Mononuclear cell (primary cell): Measurements from ENCODE around the gene STK39. TPM values are rescaled to one million over a fixed set of nuclear protein-coding genes. Genes with fewer than 3 reads are reported as not detected.

ENCODE experiments used
- H3K27me3 ChIP-seq: 2 replicates; pipeline ENCODE4 v1.6.0; 2011; ENCODE audit warnings: low read length, control low read depth; ENCODE audit not compliant: insufficient read depth
- H3K4me1 ChIP-seq: 2 replicates; pipeline ENCODE4 v1.5.1; 2011; ENCODE audit warnings: mild to moderate bottlenecking, low read length, control low read depth; ENCODE audit not compliant: insufficient read depth
- H3K4me3 ChIP-seq: 2 replicates; pipeline ENCODE4 v1.5.1; 2011; ENCODE audit warnings: mild to moderate bottlenecking, low read length, moderate library complexity
- H3K9me3 ChIP-seq: 2 replicates; pipeline ENCODE4 v1.5.1; 2011; ENCODE audit warnings: low read depth, mild to moderate bottlenecking, control low read depth, low read length
- total RNA-seq: library from RNA; depleted of rRNA; stranded (reverse); fragments of >200 nt; gene quantifications from one replicate; pipeline ENCODE4 v1.2.3, GENCODE V29; 2012

STK39 gene
- total RNA-seq, 1 donor: 12.6 TPM

GRCh38 chr2:168021800-168022587 lies 225.4 kb downstream of the STK39 start:
- no peaks in the 10 kb centered on the region for H3K27me3 ChIP-seq
- H3K4me1 ChIP-seq: no peaks in the 10 kb centered on the region
- H3K9me3 ChIP-seq: no peaks in the 10 kb centered on the region
- H3K4me3 ChIP-seq: no peak overlapping the region

DNA sequence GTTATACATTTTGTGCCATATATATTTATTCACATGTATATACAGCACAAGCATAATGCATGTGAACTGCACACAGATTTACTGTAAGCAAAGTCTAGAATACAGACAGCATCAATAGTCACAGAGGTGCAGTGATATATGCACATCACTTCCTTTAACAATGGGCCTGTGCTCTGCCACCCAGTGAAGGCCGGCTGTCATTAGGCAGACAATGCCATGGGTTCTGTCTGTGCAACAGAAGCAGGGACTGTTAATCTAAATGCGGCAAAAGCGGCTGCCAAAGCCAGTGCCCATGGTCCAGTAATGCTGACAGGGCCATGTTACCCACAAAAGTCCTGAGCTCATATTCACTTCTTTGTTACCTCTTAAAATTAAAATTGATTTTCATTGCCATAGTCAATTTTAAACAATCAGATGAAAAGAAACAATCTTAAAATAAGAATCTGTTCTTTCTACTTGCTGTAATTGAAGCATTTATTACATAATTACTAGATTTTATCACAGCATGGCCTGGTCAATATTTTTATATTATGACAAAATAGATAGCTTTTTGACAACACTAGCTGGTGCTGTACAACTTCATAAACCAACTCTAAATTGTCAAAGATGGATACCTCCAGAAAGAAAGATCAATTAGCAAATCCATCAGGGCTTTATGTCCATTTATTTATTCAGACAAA lies 232.0 kb downstream of the STK39 start:
- Histone ChIP-seq H3K9me3 (no peaks in the 10 kb centered on the region), H3K4me1 (no peaks in the 10 kb centered on the region), H3K27me3 (no peaks in the 10 kb centered on the region), H3K4me3 (no peak overlapping the region)

GRCh38 chr2:168009900-168010299 lies 237.5 kb downstream of the STK39 start:
- no peaks in the 10 kb centered on the region for H3K9me3 ChIP-seq
- H3K27me3 ChIP-seq: no peaks in the 10 kb centered on the region

DNA sequence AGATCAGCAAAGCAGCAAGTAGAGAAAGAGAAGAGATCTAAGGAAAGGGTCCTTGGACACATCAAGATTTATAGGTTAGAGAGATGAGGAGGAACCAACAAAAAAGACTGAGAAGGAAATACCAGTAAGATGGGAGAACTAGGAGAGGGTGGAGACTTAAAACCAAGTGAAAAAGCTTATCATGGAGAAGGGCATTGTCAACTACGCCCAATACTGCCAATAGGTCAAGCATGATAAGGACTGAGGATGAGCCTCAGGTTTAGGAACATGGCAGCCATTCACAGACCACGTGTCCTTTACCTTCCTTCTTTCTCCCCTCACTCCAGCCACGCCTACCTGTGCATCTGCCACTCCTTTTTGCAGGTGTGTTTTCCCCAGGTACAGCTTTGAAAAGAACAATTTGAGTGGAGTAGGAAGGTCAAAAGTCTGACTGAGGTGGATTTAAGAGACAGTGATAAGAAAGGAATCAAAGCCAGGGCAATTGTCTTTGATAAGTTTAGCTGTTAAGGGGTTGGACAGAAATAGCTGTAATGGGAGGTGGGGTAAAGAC lies 238.7 kb downstream of the STK39 start:
- no peaks in the 10 kb centered on the region for H3K4me1 ChIP-seq
- H3K4me3 ChIP-seq: no peak overlapping the region
- no peaks in the 10 kb centered on the region for H3K27me3 ChIP-seq
- no peaks in the 10 kb centered on the region for H3K9me3 ChIP-seq

More at GRCh38 chr2:168009900-168010299, 237.5 kb downstream of the STK39 start:
- H3K4me3 ChIP-seq: no peak overlapping the region
- H3K4me1 ChIP-seq: no peaks in the 10 kb centered on the region

DNA sequence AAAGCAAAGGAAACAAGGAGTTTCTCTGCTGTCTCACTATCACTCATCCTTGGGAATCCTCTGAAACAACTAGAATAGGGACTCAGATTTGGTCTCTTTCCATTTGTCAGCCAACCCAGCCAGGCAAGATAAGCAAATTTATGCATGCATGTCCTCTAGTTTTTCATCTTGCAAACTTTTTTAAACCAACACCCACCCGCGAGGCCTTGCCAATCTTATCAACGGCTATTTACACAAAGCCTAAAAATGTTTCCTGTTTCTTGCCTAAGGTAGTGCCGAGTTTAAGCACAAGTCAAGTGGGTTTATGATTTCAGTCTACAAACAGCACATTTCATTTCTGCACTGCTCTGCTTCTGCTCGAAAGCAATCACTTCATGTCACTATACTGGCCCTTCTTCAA lies 240.9 kb downstream of the STK39 start:
- H3K4me3 ChIP-seq: no peak overlapping the region

DNA sequence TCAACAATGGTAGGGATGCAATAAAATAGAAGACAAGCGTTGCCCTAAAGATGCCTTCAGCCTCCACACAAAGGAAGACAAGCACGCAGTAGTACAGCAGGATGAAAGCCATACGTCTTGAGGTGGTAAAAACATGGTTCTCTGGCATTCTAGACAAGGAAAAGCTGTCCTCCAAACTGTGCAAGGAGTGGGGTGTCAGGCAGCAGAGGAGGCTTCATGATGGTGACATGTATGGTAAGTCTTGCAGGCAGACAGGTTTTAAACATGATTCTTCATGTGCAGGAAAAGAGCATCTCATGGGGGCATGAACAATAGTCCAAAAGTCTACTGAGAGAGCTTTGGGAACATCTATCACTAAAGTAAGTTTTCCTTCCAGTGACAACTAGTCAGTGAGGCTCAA lies 241.8 kb downstream of the STK39 start:
- Histone ChIP-seq H3K27me3 (no peaks in the 10 kb centered on the region), H3K4me1 (no peaks in the 10 kb centered on the region), H3K9me3 (no peaks in the 10 kb centered on the region), H3K4me3 (no peak overlapping the region)

More for the DNA sequence above, 240.9 kb downstream of the STK39 start:
- Histone ChIP-seq H3K27me3 (no peaks in the 10 kb centered on the region), H3K4me1 (no peaks in the 10 kb centered on the region), H3K9me3 (no peaks in the 10 kb centered on the region)

- no peaks in the 10 kb centered on the region for H3K4me1 ChIP-seq
- no peaks in the 10 kb centered on the region for H3K9me3 ChIP-seq
- no peak overlapping the region for H3K4me3 ChIP-seq
- no peaks in the 10 kb centered on the region for H3K27me3 ChIP-seq
Observed at GRCh38 chr2:168003876-168004275, 243.5 kb downstream of the STK39 start.

- Histone ChIP-seq H3K9me3 (no peaks in the 10 kb centered on the region), H3K4me1 (no peaks in the 10 kb centered on the region), H3K4me3 (no peak overlapping the region), H3K27me3 (no peaks in the 10 kb centered on the region)
Observed at GRCh38 chr2:168002021-168002553, 245.3 kb downstream of the STK39 start.

DNA sequence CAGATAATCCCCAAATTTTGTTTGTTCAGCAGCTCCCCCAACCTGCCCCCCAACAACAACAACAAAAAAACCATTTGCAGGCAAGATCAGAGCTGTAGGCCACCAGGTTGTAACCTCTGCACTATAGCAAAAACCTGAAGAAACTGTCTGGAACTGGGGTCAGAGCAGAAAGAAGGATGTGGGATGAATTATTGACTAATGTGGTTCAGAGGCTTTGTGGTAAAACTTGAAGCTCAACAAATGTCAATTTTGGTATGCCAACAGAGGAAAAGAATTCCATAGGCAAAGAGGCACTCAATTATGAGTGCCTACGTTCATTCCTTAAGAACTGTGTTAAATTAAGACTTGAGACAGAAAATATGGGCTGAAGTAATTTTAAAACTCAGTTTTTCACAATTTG lies 255.1 kb downstream of the STK39 start:
- no peaks in the 10 kb centered on the region for H3K27me3 ChIP-seq
- no peaks in the 10 kb centered on the region for H3K4me1 ChIP-seq
- H3K4me3 ChIP-seq: no peak overlapping the region
- H3K9me3 ChIP-seq: no peaks in the 10 kb centered on the region

GRCh38 chr2:167990062-167990461 lies 257.3 kb downstream of the STK39 start:
- Histone ChIP-seq H3K4me3 (no peak overlapping the region), H3K9me3 (no peaks in the 10 kb centered on the region), H3K4me1 (no peaks in the 10 kb centered on the region), H3K27me3 (no peaks in the 10 kb centered on the region)

DNA sequence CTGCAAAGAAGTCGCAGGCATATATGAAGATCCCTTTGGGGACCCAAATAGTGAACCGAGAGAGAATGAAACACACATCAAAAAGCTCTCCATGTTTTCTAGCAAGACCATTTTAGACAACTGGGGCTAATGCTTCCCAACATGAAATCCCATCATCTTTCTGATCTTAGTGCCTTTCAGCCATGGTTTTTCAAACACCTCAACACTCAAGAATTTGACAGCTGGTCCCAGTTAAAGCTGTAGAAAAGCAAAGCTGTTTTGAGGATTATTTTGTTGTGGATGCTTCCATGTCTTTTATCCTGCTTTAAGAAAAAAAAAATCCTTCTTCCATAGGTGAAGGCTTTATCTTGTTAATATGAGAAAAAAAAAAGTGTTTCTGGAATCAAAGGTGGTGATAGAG lies 259.1 kb downstream of the STK39 start:
- no peaks in the 10 kb centered on the region for H3K4me1 ChIP-seq
- no peaks in the 10 kb centered on the region for H3K27me3 ChIP-seq
- no peaks in the 10 kb centered on the region for H3K9me3 ChIP-seq
- H3K4me3 ChIP-seq: no peak overlapping the region

- H3K27me3 ChIP-seq: no peaks in the 10 kb centered on the region
- H3K4me3 ChIP-seq: no peak overlapping the region
- no peaks in the 10 kb centered on the region for H3K4me1 ChIP-seq
- no peaks in the 10 kb centered on the region for H3K9me3 ChIP-seq
Observed at GRCh38 chr2:167987558-167987957, 259.8 kb downstream of the STK39 start.

DNA sequence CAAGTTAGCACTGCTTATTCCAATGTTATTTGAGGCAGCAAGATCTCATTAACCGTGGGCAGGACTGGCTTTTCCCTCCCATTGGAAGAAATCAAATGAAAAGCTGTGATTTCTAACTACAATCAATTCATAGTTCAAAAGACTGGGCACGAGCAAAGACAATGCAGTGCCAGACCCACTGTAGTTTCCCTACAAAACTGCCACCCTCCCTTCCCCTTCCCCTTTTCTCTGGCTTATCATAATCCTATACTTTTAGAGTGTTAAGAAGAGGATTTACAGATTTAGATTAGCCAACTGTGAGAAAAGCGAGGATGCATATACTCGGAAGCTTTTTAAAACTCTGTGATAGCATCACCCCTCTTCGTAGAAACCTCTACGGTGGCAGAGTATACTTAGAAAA lies 260.4 kb downstream of the STK39 start:
- Histone ChIP-seq H3K9me3 (no peaks in the 10 kb centered on the region), H3K4me3 (no peak overlapping the region), H3K27me3 (no peaks in the 10 kb centered on the region), H3K4me1 (no peaks in the 10 kb centered on the region)

GRCh38 chr2:167986223-167986622 lies 261.2 kb downstream of the STK39 start:
- no peaks in the 10 kb centered on the region for H3K27me3 ChIP-seq

GRCh38 chr2:167981945-167982344 lies 265.4 kb downstream of the STK39 start:
- no peak overlapping the region for H3K4me3 ChIP-seq
- no peaks in the 10 kb centered on the region for H3K4me1 ChIP-seq
- H3K9me3 ChIP-seq: no peaks in the 10 kb centered on the region
- H3K27me3 ChIP-seq: no peaks in the 10 kb centered on the region

More at GRCh38 chr2:167986223-167986622, 261.2 kb downstream of the STK39 start:
- H3K4me1 ChIP-seq: no peaks in the 10 kb centered on the region
- no peak overlapping the region for H3K4me3 ChIP-seq
- no peaks in the 10 kb centered on the region for H3K9me3 ChIP-seq
